Mammary epithelial cell (primary cell): Measurements from ENCODE around the gene DDX56.

ENCODE experiments used
- EZH2 ChIP-seq: IDR thresholded peaks from 2 replicates; pipeline ENCODE4 v1.6.1; 2012; ENCODE audit warnings: low read length, inconsistent platforms, borderline replicate concordance
- TF ChIP-seq, protein P1 (sequence below), 2 donors: IDR thresholded peaks in 1 of 2; conservative IDR thresholded peaks in 1 of 2; 2 replicates each; pipeline ENCODE4 v1.5.1; 2011 to 2012; ENCODE audit warnings: inconsistent platforms in 2 of 2, low read length in 2 of 2, mild to moderate bottlenecking in 2 of 2, control low read depth in 1 of 2, low read depth in 1 of 2; ENCODE audit not compliant: insufficient read depth in 1 of 2; ENCODE audit errors: extremely low read depth in 1 of 2

GRCh38 chr7:44517175-44517574 is 56.5 kb downstream of the DDX56 start:
- TF ChIP-seq, protein P1, sequence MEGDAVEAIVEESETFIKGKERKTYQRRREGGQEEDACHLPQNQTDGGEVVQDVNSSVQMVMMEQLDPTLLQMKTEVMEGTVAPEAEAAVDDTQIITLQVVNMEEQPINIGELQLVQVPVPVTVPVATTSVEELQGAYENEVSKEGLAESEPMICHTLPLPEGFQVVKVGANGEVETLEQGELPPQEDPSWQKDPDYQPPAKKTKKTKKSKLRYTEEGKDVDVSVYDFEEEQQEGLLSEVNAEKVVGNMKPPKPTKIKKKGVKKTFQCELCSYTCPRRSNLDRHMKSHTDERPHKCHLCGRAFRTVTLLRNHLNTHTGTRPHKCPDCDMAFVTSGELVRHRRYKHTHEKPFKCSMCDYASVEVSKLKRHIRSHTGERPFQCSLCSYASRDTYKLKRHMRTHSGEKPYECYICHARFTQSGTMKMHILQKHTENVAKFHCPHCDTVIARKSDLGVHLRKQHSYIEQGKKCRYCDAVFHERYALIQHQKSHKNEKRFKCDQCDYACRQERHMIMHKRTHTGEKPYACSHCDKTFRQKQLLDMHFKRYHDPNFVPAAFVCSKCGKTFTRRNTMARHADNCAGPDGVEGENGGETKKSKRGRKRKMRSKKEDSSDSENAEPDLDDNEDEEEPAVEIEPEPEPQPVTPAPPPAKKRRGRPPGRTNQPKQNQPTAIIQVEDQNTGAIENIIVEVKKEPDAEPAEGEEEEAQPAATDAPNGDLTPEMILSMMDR (conservative IDR thresholded peaks at IDR 0.05 in 1 of 2, IDR thresholded peaks at IDR 0.05 in 1 of 2; ENCODE audit: extremely low read depth in 1 of 2, insufficient read depth in 1 of 2, low read depth in 1 of 2, low read length in 2 of 2), result no peak
- TF ChIP-seq EZH2, result no peak
